ENCODE measurements around the gene ENTPD1.
"Not testable (repeated sequence)": the region's sequence is repeated elsewhere in the genome, so short reads cannot be mapped to it uniquely, and the experiment has no call there.

Gene ENTPD1

DNA sequence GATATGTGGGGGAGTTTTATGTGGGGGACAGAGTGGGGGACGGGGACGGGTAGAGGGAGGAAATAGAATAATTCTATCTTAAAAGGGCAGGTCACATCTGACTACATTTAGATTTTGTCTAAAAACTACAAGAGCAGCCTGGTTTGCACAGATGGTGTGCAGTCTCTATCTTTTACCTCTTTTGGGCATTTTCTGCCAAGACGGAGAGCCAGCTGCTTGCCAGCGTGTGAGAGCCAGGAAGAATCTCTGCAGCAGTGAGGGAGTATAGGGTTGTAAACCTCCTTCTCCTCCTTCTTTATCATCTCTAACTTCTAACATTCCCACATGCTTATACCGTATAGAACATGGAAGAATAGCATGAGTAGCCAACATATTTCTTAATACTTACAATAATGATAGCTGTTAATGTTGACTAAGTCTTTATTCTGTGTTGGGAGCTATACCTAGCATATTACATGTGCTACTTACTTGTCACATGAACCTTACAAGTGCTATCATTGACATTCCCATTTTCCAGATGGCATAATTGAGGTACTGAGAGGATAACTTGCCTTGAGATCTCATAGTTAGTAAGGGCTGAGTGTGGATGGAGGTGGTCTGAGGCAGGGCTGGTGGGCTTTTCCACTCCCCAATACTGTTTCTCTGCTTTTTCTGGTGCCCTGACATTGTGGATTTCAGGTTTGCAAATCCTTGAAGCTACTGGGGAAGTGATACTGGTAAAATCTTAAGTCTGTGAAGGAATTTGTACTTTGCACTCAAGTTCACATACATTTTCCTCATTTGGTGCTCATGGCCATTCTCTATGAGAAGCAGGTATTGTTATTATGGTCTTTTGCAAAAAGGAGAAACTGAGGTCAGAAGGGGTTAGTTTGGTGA lies 1.1 kb downstream of the ENTPD1 start:
- in situ Hi-C loops (cut with MboI; ENCODE audit: low sequenced_read_pairs), result no loop called here

GRCh38 chr10:95758351-95759025 lies 2.5 kb downstream of the ENTPD1 start:
- in situ Hi-C loops (cut with MboI; ENCODE audit: low sequenced_read_pairs), result no loop called here

DNA sequence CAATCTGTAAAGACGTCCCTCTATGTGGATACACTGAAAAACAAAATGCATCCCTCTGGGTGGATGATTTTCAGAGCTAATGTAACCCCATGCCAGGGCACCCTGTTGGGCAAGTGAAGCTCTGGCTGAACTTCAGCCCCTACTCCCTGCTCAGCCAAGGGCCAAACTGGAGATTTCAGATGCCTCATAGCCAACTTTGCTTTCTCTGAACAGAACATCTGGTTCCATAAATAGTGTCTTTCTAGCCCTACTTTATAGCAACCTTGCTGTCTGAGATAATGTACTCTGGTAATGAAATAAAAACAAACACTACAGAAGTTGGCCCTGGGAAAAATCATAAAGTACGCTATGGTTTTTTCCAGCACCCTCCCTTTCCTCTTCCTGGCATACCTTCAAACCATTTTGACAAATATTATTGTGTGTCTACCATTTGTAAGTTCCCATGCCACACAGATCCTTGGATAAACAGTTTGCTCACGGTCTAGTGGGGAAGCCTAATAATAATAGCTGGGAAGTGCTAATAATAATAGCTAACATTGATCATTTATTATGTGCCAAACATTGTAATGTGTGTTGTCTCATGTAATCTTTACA lies 3.4 kb downstream of the ENTPD1 start:
- in situ Hi-C loops (cut with MboI; ENCODE audit: low sequenced_read_pairs), result no loop called here

DNA sequence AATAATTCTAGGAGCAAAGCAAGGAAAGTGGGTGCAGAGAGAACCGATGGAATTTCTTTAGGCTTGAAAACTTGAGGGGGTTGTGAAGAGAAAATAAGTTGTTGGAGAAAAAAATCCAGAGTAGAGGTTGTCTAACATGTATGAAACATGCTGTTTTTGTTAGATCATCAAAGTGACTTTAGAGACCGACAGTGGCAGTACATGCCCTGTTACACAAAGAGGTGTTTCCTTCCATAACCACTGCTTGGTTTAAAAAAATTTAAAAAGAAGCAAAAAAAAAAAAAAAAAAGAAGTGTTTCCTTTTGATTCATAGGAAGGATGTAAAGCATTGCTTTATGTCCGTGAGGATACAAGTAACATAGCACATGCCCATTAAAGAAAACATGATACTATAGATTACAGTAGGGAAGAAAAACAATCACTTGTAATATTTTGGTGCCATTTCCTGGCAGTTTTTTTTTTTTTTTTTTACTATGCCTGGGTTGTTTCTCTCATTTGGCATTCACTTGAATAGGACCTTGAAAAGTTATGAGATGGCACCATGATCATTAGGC lies 6.1 kb downstream of the ENTPD1 start:
- in situ Hi-C loops (cut with MboI; ENCODE audit: low sequenced_read_pairs), result no loop called here

DNA sequence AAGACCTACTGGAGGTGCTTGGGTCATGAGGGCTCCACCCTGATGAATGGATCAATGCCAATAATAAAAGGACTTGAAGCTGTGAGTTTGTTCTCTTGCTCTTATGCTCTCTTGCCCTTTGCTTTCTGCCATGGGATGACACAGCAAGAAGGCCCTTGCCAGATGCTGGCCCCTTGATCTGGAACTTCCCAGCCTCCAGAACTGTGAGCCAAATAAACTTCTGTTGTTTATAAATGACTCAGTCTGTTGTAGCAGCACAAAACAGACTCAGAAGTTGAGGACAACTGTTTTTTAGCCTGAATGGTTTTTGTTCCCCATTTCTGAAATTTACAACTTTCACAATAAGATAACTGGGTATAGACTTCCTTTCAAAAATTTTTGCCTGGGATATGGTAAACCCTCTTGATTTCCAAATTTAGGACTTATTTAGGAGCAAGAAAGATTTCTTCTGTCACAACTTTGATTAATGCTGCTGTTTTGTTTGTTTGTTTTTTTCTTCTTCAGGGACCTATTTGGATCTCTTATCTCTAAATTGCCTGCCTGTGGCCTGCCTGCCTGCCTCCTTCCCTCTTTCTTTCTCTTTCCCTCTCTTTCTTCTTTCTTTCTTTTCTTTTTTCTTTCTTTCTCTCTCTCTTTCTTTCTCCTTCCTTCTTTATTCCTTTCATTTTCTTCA lies 12.1 kb downstream of the ENTPD1 start:
- in situ Hi-C loops (cut with MboI; ENCODE audit: low sequenced_read_pairs), result no loop called here

DNA sequence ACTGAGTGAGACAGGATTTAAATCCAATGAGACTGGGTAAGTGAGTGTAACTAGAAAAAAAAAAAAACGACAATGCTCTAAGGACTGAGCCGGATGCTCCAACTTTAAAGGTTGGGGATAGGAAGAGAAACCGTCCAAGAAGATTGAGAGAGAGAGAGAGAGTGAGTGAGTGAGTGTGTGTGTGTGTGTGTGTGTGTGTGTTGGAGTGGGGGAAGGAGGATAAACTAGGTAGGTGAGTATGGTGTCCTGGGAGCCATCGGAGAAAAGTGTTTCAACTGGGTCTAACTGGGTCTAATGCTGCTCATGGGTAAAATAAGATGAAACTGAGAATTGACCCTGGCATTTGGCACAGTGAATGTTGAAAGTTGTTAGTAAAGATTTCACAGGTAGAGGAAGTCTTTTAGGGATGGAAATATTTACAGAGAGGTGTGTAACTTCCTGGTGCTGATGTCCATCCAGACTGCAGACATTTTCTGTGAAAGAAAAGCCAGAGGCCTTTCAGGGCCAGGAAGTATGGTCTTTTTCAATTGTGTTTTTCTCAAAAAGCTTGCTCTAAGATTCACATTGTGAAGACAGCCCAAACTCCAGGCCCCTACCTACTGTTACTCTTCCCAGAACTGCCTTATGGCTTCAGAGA lies 14.2 kb downstream of the ENTPD1 start:
- in situ Hi-C loops (cut with MboI; ENCODE audit: low sequenced_read_pairs), result no loop called here

DNA sequence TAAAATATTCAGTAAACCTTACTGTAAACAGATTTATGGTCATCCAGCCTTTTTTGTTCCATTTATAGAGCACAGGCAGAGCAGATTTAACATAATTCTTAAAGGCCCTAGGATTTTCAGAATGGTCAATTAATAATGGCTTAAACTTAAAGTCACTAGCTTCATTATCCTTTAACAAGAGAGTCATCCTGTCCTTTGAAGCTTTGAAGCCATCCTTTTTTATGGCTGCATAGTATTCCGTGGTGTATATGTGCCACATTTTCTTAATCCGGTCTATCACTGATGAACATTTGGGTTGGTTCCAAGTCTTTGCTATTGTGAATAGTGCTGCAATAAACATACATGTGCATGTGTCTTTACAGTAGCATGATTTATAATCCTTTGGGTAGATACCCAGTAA lies 17.5 kb downstream of the ENTPD1 start:
- in situ Hi-C loops (cut with MboI; ENCODE audit: low sequenced_read_pairs), result not testable (repeated sequence)

- in situ Hi-C loops (cut with MboI; ENCODE audit: low sequenced_read_pairs), result not testable (repeated sequence)
Measured at GRCh38 chr10:95777638-95778037, 21.7 kb downstream of the ENTPD1 start.

- in situ Hi-C loops (cut with MboI; ENCODE audit: low sequenced_read_pairs), result no loop called here
Measured at GRCh38 chr10:95782318-95782717, 26.4 kb downstream of the ENTPD1 start.

DNA sequence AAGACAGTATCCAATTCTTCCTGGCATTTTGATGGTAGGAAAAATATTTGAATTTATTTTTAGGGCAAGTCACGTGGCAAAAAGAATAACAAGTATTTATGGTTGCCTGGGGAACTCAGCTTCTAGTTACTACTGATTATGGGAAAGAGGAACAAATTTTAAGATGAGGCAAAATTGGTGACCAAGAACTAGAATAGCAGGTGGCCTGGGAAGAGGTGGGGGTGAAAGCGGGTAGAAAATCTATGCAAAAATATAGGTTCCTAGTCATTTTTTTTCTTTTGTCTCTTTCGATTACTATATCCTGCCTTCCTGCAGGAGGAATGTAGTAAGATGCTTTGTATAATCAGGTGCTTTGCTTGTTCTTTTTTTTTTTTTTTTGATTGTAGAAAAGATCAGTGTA lies 27.8 kb downstream of the ENTPD1 start:
- in situ Hi-C loops (cut with MboI; ENCODE audit: low sequenced_read_pairs), result no loop called here

DNA sequence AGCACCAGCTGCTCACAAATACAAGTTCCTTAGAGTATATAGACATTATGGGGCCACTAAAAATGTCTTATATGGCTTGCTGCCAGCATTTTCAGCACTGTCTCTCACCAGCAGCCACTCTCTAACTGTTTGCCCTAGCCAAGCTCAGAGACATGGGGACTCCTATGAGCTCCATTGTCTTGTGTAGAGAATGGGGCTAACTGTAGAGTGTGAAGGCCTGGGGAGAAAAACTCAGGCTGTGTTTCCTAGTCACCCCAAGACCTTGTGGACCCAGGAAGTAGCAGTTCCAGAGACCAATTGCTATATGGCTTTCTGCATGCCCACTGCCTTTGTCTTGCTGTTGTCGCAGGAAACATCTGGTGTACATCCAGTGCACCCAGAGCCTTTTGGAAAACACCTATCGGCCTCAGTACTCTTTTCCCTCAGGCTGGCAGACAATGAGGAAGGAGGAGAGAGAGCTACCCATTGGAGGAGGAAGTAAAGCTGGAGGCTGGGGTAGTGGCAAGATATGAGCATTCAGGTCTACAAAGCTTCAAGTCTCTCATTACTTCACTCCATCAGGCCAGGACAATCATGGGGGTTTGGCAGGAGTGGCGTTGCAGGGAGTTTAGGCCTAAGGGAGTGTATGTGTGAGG lies 28.4 kb downstream of the ENTPD1 start:
- in situ Hi-C loops (cut with MboI; ENCODE audit: low sequenced_read_pairs), result no loop called here

DNA sequence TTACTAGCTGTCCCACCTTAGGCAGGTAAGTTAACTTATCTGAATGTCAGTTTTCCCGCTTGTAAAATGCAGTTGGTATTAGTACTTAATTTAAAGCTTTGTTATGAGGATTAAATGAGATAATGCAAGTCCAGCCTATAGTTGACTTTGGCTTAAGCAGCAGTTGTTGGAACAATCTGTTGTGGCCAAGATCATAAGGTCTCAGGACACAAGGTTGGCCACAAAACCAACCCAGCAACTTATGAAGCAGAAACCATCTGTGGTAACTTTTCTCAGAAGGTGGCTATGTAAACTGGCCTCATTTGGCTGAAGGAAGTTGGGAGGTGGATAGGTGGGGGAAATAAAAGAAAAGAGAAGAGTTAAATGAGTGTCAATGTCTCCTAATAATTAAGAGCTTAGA lies 29.4 kb downstream of the ENTPD1 start:
- in situ Hi-C loops (cut with MboI; ENCODE audit: low sequenced_read_pairs), result no loop called here

- in situ Hi-C loops (cut with MboI; ENCODE audit: low sequenced_read_pairs), result no loop called here
Measured at GRCh38 chr10:95785942-95786669, 30.1 kb downstream of the ENTPD1 start.

- in situ Hi-C loops (cut with MboI; ENCODE audit: low sequenced_read_pairs), result no loop called here
Measured at GRCh38 chr10:95787447-95787846, 31.5 kb downstream of the ENTPD1 start.

DNA sequence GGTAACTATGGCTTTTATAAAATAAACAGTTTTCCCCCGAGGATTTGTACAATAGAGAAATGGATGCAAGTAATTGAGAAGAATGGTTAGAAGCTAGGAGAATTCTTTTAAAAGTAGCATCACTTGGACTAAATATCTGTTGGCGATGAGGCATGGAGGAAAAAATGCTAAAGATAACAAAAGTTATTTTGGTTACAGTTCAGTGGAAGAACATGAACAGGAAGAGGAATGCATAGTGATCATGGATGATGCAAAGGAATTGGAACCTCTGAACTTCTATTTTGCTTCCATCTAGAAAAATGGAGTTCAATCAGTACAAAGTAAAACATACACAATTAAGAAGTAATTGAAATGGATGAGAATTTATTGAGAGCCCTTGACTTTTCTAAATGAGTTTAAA lies 32.9 kb downstream of the ENTPD1 start:
- in situ Hi-C loops (cut with MboI; ENCODE audit: low sequenced_read_pairs), result no loop called here

GRCh38 chr10:95789902-95790301 lies 33.9 kb downstream of the ENTPD1 start:
- in situ Hi-C loops (cut with MboI; ENCODE audit: low sequenced_read_pairs), result no loop called here

GRCh38 chr10:95790982-95791381 lies 35.0 kb downstream of the ENTPD1 start:
- in situ Hi-C loops (cut with MboI; ENCODE audit: low sequenced_read_pairs), result no loop called here

- in situ Hi-C loops (cut with MboI; ENCODE audit: low sequenced_read_pairs), result no loop called here
Measured at GRCh38 chr10:95791425-95791979, 35.5 kb downstream of the ENTPD1 start.

DNA sequence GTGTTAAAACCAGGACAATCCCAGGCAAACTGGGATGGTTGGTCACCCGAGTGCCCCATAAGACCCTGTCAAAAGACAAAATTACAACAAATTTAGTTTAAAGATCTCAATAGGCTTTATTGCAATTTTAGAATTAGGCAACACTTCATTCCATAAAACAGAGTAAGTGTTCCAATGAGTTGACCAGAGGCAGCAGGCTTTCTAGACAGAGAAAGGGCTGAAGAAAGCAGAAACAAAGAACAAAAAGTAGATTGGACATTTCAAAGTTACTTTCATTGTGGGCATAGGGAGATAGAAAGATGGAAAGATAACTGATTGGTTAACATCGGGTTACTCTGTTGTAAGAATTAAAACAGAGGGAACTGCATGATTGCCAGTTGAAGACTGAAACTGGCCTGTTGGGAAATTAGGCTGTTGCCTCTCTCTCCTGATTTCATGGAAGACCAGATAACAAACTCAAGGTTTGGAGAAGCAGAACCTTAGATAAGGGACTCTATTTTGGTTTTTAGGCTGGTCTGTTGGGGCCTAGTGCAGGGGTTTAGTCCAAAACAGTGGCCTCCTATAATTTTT lies 36.3 kb downstream of the ENTPD1 start:
- in situ Hi-C loops (cut with MboI; ENCODE audit: low sequenced_read_pairs), result no loop called here

Data from hTERT RPE-1 (cell line).